Right ventricle myocardium superior (tissue), 1 donor: ENCODE measurements around the gene RERG. TPM values are rescaled to one million over a fixed set of nuclear protein-coding genes. Genes with fewer than 3 reads are reported as not detected.

Source experiments
- ATAC-seq: fragments of 200-7000 bp; cut with Tn5 transposase; one replicate; pipeline ENCODE4 v1.9.1; 2020; ENCODE audit warnings: mild to moderate bottlenecking; ENCODE audit not compliant: poor library complexity
- DNase-seq: peaks from one replicate; pipeline ENCODE4 v3.0.0-alpha.2; 2020
- intact Hi-C: fragments of 100-400 bp; cut with DNase I; formaldehyde crosslinking; loops from one replicate; pipeline ENCODE4 v1.11.2; 2022
- total RNA-seq: library from RNA; stranded (reverse); fragmentation: NEBNext Ultra II Directional; extraction: Animal tissue kit (Norgen Biotek cat#: 25700); gene quantifications from one replicate; pipeline ENCODE4 v1.2.1, GENCODE V29; 2021
- donor health status: DM: no; HTN: yes; CAD: no; lungs with severe emphysema.

RERG gene
- total RNA-seq, 1 donor from 2014 or later = 4.1 TPM

DNA sequence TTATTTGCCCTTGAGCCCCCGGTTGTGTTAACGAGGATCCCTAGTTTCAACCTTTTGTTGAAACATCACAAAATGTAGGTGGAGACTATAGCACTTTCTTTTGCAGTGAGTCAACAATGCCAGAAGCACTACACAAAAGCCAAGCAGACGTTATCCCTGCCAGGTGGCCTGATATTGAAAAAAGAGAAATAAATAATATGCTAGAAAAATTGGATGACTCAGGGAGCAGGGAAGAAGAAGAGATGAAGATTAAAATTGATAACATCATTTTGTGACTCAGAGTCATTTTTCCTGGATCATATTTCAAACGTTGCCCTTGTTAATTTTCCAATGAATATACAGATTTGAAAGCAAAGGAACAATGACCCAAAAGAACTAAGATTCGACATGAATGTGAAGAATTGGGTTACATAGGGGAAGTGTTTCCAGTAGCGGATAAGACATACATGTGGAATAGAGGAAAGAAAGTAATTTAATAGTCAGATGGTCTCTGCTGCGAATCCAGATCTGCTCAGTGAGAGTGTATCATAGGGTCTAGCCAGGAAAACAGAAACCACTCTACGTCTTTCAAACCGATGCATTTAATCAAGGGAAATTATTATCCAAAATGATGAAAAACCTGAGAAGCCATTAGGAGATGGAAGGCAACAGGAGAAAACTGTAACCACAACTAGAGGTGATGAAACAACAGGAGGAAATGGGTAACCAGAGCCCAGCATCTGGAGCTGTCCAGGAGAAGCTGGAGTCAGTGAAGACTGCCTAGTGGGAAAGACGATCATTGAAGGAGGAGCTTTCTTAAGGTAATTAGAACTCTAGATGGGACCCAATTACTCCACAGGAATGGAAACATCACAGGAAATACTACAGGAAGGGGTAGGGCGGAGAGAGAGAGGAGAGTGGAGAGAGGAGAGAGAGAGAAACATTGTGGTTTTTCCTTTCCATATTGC, 57.9 kb downstream of the RERG start:
- DNase-seq = no peak
- no peak for ATAC-seq
- intact Hi-C loops = no loop called here

DNA sequence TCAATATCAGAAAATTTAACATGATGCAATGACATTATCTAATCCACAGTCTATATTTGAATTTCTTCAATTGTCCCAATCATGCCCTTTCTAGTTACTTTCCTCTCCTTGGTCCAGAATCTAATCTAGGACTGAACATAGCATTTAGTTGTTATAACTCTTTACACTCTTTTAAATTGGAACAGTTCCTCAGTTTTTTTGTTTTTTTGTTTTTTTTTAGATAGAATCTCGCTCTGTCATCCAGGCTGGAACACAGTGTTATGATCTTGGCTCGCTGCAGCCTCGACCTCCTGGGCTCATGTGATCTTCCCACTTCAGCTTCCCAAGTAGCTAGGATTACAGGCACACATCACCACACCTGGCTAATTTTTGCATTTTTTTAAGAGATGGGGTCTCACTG, 63.1 kb downstream of the RERG start:
- intact Hi-C loops = no loop called here
- peak; percentile 25 for ATAC-seq
- DNase-seq = peak; percentile 50

DNA sequence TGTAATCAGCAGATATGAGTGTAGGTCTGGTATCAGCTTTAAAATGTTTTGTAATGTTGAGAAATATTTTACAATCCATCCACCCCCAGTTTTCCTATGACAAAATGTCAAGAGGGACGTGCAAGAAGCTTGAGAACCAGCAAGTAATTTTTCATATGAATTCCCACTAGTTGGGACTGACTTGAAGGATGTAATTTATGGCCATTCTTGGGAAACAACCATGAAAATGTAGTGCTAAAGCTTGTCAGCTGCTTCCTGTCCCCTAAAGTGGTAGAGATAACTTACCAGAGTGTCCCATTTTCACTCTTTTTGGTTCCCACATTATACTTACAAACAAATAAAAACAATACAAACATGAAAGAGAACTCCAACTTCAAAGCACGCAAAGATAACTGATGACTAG, 63.9 kb downstream of the RERG start:
- no peak for DNase-seq
- intact Hi-C loops = no loop called here
- peak; percentile 20 for ATAC-seq

DNA sequence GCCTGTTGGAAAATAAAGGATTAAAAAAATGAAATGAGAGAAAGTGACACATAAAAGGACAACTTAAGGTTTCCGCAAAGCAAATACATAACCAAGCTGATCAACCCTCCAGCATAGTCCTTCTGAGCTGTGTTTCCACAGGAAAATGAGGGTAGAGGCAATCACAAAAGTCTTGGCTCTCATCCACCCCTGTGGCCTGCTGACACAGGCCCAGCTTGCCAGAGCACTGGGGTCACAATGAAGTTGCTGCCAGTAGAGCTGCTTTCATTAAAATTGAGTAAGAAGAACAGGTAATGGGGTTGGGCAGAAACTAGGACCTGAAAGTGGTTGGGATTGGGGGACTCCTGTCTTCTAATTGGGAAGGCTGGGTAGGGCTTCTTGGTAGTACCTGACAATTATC, 65.9 kb downstream of the RERG start:
- intact Hi-C loops = no loop called here
- no peak for ATAC-seq
- DNase-seq = no peak

DNA sequence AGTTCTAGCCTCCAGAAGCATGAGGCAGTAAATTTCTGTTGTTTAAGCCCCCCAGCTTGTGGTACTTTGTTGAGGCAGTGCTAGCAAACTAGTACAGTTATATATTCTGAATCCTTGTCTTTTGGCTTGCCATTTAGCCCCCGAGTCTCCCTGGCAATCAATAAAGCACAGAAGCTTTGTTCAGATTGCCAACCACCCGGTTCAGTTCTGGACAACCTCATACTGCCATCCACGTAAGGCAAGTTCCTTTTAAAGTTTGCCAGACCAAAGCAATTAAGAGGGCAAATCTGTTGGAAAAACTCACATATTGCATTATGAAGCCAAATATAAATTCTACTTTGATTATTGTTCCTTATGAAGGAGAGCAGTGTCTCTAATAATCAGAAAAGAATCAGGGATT, 67.1 kb downstream of the RERG start:
- intact Hi-C loops = loop anchor here (5.0 kb wide), 1 partner anchor 68 kb away; the partner anchor contains the start of gene RERG
- no peak for ATAC-seq
- no peak for DNase-seq

DNA sequence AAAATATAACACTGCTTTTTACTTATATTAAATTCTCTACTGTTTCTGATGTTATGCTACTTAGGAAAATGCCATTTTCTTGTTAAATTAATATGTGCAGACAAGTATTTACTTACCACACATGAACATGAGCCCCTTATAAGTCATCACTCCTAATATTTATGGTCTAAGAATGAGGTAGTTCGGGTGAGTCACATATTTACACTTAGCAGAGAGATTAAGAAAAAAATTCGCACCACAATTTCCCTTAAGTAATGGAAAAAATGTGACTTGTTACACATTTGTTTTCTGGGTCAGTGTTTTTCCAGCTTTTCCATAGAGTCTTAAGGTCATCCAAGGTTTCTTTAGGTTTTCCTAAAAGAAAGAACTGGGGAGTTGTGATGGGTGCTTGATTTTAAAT, 68.3 kb downstream of the RERG start:
- intact Hi-C loops = loop anchor here (5.0 kb wide), 1 partner anchor 69 kb away; the partner anchor contains the start of gene RERG
- DNase-seq (no peak), ATAC-seq (peak; percentile 64)

DNA sequence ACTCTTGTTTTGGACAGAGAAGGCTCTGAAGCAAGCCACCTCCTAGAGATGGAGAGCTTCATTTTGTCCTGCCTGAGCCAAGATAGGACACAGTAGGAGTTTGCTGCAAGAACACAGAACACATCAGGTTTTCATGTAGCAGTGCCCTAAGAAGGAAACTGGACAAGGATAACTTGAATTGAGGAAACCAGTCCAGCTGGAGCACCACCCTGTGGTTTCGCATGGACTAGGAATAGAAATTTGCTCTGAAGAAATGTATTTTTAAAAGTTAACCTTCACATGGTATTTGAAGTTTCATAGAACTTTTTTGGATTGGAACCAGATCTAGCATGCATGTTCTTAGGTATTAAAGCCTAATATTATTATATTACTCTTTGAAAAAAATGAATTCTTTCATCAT, 68.8 kb downstream of the RERG start:
- intact Hi-C loops = loop anchor here (5.0 kb wide), 1 partner anchor 70 kb away; the partner anchor contains the start of gene RERG
- ATAC-seq (peak; percentile 77), DNase-seq (no peak)

DNA sequence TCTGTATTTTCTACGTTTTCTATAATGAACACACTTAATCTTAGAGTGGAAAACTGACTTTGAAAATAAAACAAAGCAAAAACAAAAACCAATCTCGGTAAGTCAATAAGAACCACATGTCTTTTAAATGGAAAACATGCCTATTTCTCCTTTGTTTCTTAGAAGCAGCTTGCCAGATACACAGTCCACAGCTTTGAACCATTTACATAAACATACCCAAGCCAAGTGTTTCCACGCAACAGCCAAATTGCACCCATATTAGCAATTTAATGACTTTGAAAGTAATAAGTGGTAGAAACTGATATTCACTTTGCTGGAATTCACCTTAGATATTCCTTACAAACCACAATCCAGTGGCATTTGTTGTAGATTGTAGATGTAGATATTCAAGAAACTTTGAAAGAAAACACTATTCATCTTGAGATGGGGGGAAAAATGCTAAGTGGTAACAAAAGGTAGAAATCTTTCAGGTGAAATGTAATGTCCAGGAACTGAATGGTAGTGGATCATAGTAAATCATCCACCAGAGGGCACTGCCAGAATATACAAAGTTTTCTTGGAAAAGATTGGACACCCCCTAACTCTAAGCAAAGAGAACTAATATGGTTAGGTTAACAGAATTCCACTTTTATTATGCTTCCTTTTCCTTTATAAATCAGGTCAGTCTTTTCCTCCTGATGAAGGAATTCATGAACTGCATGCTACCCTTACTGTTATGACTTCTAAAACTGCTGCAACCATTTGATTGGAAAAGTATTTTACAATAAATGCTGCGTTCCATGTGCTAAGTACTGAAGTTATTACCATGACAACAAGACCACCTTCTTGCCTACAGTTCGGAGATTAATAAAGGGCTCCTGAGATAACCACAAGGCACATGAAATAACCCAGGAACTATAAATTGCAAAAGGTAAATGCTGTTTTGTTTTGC, 69.8 kb downstream of the RERG start:
- ATAC-seq (peak; percentile 86), DNase-seq (no peak)
- intact Hi-C loops = loop anchor here (5.0 kb wide), 1 partner anchor 71 kb away; the partner anchor contains the start of gene RERG

DNA sequence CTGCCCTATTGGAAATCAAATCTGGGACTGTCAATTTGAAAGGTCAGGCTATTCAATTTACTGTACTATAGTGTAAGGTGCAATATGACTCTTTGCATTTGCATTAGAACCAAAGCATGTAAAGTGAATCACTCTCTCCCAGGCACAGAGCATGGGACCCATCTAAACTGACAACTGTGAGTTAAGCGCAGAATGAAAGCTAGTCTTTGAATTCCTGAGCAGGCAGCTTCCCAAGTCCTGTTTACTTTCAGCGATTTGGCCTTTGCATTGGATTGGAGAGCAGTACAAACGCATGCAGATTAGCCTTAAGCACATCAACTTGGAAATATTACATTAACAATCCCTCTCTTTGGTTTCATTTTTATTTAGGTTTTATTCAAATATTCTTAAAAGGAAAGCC, 74.6 kb downstream of the RERG start:
- intact Hi-C loops = no loop called here
- no peak for DNase-seq
- no peak for ATAC-seq

DNA sequence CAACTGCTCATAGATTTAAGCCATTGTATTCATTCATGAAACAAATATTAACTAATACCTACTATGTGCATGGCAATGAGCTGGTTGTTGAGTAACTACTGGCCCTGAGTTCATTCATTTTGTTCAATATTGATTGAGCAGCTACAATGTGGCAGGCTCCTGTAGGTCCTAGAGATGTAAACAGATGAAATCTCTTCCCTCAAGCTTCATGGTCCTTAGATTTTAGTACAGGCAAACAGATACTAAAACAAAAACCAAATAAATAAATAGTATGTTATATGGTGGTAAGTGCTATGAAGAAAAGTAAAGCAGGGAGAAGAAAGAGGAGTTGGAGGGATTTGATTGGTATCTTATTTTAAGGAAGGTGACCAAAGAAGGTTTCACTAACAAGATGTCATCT, 77.8 kb downstream of the RERG start:
- DNase-seq (no peak), ATAC-seq (no peak)
- intact Hi-C loops = no loop called here

DNA sequence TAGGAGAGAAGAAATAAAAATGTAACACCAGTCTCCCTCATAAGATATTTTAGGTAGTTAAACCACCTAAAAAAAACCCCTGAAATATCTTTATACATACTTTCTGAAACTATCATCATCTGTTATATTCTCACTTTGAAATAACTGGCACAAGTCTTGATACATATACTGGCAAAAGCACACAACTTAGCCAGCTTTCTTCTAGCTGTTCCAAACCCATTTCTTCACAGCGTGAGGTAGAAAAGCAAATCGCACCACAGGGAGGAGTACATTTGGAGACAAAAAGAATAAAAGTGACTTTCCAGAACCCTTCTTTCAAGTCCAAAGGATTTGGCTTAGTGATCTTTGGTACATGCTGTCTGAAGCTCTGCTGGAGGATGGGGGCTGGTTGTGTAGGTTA, 78.5 kb downstream of the RERG start:
- intact Hi-C loops = no loop called here
- DNase-seq (no peak), ATAC-seq (no peak)

DNA sequence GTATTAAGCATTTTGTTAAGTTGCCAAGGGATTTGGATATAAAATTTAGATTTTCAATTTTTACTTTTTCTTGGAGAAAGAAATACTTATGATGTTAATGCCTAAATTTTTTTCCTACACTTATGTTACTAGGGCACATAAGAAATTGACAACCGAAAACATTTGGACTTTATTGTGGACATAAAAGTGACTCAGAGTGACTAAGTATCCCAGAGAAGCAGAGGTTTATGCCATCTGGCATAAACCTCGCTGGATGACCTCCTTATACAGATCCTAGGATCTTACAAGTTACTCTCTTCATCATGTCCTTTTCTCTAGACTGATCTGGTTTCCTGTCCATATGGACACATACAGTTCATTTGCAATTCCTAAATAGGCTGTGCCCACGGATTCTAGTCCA, 89.8 kb downstream of the RERG start:
- intact Hi-C loops = no loop called here
- ATAC-seq (peak; percentile 67), DNase-seq (no peak)

DNA sequence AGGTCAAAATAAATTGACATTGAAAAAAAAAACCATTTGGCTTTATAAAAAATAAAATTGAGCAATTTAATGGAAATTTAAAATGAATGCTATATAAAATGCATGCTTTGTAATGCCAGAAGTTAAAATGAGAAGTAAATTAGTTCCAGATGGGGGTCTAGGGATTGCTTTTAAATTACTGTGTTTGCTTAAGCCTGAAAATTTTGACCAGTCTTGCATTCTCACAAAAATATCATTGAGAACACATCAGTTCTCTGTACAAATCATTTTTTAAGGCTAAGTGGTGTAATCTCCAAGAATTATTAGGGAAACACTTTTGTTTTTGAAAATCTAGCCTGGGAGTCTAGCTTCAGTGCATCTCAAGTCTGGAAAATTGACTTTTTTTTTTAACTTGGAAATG, 90.7 kb downstream of the RERG start:
- no peak for DNase-seq
- intact Hi-C loops = no loop called here
- ATAC-seq = no peak

DNA sequence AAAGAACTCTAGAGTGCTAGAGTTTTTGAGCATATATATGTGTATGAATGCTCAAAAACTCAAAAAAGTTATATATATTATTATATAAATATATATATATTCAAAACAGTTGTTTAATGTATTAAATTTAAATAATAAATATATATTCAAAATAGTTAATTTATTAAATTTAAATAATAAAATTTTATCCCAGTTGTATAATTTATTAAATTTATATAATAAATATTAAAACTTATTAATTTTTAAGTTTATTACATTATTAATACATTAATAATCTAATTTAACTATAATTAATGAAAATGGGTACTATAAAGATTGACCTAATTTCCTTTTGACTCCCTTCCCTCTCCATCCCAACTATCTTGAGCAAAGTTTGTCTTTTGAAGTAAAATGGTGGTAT, 97.8 kb downstream of the RERG start:
- no peak for ATAC-seq
- intact Hi-C loops = no loop called here

DNA sequence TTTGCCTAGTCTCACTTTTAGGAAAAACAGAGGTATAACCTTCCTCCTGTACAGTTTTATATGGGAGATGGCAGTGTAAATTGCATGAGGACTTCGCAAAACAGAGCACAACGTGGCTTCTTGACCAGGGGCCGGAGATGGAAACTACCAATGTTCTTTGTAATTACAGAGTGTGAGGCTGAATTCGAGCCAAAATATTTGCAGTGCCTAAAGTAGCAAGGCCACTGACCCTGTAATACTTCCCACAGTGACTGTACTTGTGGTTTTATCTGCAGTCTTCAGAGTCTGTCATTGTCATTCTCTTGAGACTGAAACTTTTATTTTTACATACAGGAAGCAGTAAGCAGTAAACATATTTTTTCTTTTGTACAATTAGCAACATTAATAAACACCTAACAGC, 98.9 kb downstream of the RERG start:
- peak; percentile 56 for ATAC-seq
- DNase-seq = no peak
- intact Hi-C loops = no loop called here

More for the DNA sequence above, 97.8 kb downstream of the RERG start:
- DNase-seq = no peak

DNA sequence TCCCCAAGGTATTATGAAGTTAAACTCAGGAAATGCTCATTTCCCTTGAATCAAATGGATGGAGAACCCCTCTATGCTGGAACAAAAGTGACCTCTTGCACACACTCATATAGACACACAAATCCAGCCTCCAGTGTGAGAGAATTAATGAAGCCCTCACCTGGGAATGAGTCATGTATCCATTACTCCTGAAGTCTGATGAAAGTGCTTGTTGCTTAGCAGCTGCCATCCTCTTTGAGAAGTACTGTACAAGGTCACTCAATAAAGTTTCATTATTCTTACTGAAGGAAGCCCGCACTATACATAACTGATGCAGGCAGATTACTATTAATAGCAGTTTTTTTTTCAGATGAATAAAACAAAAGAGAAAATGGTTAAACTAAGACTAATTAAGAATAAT, 102.3 kb downstream of the RERG start:
- ATAC-seq (no peak), DNase-seq (no peak)
- intact Hi-C loops = no loop called here

DNA sequence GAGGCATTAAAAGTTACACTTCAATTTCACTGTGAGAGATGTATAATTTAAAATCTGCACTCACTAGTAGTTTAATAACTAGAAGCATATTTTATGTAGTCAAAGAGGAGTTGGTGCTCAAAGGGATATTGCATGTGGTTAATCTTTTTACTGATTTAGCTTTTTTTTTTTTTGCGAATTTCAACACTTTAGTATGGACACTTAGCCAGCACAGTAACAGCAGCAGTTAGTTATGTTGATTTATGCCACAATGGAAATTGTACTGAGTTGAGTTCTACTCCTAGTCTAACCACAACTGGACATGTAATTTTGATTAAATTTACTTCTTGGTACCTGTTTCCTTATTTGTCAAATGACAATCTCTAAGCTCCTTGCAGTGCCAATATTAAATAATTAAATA, 104.2 kb downstream of the RERG start:
- no peak for ATAC-seq
- intact Hi-C loops = no loop called here
- no peak for DNase-seq

DNA sequence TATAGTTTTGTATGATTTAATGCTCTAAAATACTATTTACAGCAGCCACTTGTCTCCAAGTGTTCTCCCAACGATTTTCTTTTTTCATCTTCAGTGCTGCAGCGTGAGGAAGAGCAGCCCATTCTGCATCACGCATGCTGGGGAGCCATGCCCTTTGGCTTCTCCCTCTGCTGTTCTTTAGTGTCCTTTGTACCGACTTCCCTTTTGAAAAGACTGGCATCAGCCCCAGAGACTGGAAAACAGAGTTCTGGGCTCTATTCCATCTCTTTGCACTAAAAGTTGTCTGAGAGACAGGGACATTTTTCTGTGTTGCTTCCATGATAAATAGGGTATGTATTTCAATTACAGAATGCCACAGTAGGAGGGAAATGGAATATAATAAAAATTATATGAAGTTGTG, 105.1 kb downstream of the RERG start:
- intact Hi-C loops = no loop called here
- ATAC-seq (peak; percentile 29), DNase-seq (no peak)

DNA sequence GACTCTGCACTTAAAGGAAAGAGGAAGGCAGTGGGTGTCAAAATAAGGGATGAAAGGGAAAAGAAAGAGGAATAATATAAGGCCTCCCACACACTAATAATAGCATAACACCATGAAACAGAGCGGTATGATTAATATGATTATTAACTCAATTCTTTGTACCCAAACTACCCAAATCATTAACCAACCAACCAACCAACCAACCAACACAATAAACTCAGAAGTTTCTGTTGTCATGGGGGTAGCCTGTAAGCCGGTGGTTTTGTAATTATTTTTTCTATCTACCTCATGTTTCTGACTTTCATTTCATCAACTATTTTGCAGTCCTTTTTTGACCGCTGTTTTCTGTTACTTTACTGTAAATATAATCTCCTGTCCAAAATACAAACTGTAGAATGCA, 105.8 kb downstream of the RERG start:
- ATAC-seq (no peak), DNase-seq (no peak)
- intact Hi-C loops = no loop called here
